Measurements from ENCODE around the gene UBE2N.
A peak's percentile ranks its signal among the peaks of the same experiment; 100 is the strongest.
"Not testable (repeated sequence)": the region's sequence is repeated elsewhere in the genome, so short reads cannot be mapped to it uniquely, and the experiment has no call there.

Gene UBE2N

GRCh38 chr12:93415723-93416464 lies 25.9 kb downstream of the UBE2N start:
- peaks cover 2% of the 10 kb centered on the region for H3K36me3 ChIP-seq
- no peaks in the 10 kb centered on the region for H3K9me3 ChIP-seq
- no peak for TF ChIP-seq CTCF (IDR thresholded peaks at IDR 0.05)
- H3K27ac ChIP-seq, result no peak overlapping the region
- peaks cover 20 to 25% of the 10 kb centered on the region in 2 experiments for H3K4me1 ChIP-seq (ENCODE audit: control insufficient read depth in 1 of 2, insufficient read depth in 1 of 2, low read depth in 1 of 2, low read length in 1 of 2)
- no peaks in the 10 kb centered on the region for H3K27me3 ChIP-seq
- no peak overlapping the region for H3K4me3 ChIP-seq (ENCODE audit: low read depth in 1 of 2, low read length in 1 of 2)

- peaks cover 22% of the 10 kb centered on the region for H3K36me3 ChIP-seq
- H3K27me3 ChIP-seq, result no peaks in the 10 kb centered on the region
- peaks cover 20 to 25% of the 10 kb centered on the region in 2 experiments for H3K4me1 ChIP-seq (ENCODE audit: control insufficient read depth in 1 of 2, insufficient read depth in 1 of 2, low read depth in 1 of 2, low read length in 1 of 2)
- peak overlapping the region; percentile 68 for H3K27ac ChIP-seq
- no peak overlapping the region for H3K4me3 ChIP-seq (ENCODE audit: low read depth in 1 of 2, low read length in 1 of 2)
- TF ChIP-seq CTCF (IDR thresholded peaks at IDR 0.05), result no peak
- no peaks in the 10 kb centered on the region for H3K9me3 ChIP-seq
Observed at GRCh38 chr12:93413064-93413463, 28.7 kb downstream of the UBE2N start.

- Histone ChIP-seq H3K4me1 (ENCODE audit: control insufficient read depth in 1 of 2, insufficient read depth in 1 of 2, low read depth in 1 of 2, low read length in 1 of 2) (peaks cover 20 to 25% of the 10 kb centered on the region in 2 experiments), H3K27ac (peak overlapping the region; percentile 68), H3K36me3 (peaks cover 26% of the 10 kb centered on the region)
- H3K4me3 ChIP-seq (ENCODE audit: low read depth in 1 of 2, low read length in 1 of 2); H3K9me3 ChIP-seq; H3K27me3 ChIP-seq: not testable (repeated sequence)
Observed at GRCh38 chr12:93412396-93412795, 29.4 kb downstream of the UBE2N start.

GRCh38 chr12:93411060-93411459 lies 30.7 kb downstream of the UBE2N start:
- H3K27ac ChIP-seq; H3K27me3 ChIP-seq; H3K9me3 ChIP-seq; H3K4me3 ChIP-seq (ENCODE audit: low read depth in 1 of 2, low read length in 1 of 2): not testable (repeated sequence)
- peaks cover 16 to 18% of the 10 kb centered on the region in 2 experiments for H3K4me1 ChIP-seq (ENCODE audit: control insufficient read depth in 1 of 2, insufficient read depth in 1 of 2, low read depth in 1 of 2, low read length in 1 of 2)
- H3K36me3 ChIP-seq, result peaks cover 32% of the 10 kb centered on the region

GRCh38 chr12:93409343-93410187 lies 32.2 kb downstream of the UBE2N start:
- H3K4me3 ChIP-seq (ENCODE audit: low read depth in 1 of 2, low read length in 1 of 2); H3K27me3 ChIP-seq; H3K9me3 ChIP-seq; H3K27ac ChIP-seq: not testable (repeated sequence)
- peaks cover 16 to 18% of the 10 kb centered on the region in 2 experiments for H3K4me1 ChIP-seq (ENCODE audit: control insufficient read depth in 1 of 2, insufficient read depth in 1 of 2, low read depth in 1 of 2, low read length in 1 of 2)
- peaks cover 32% of the 10 kb centered on the region for H3K36me3 ChIP-seq

- no peaks in the 10 kb centered on the region for H3K27me3 ChIP-seq
- H3K4me3 ChIP-seq (ENCODE audit: low read depth in 1 of 2, low read length in 1 of 2), result no peak overlapping the region
- no peak overlapping the region for H3K27ac ChIP-seq
- H3K4me1 ChIP-seq (ENCODE audit: control insufficient read depth in 1 of 2, insufficient read depth in 1 of 2, low read depth in 1 of 2, low read length in 1 of 2), result peaks cover 16 to 20% of the 10 kb centered on the region in 2 experiments
- no peaks in the 10 kb centered on the region for H3K9me3 ChIP-seq
- TF ChIP-seq CTCF (IDR thresholded peaks at IDR 0.05), result no peak
- H3K36me3 ChIP-seq, result peaks cover 32% of the 10 kb centered on the region
Observed at GRCh38 chr12:93408813-93409212, 32.9 kb downstream of the UBE2N start.

- peaks cover 8 to 11% of the 10 kb centered on the region in 2 experiments for H3K4me1 ChIP-seq (ENCODE audit: control insufficient read depth in 1 of 2, insufficient read depth in 1 of 2, low read depth in 1 of 2, low read length in 1 of 2)
- no peaks in the 10 kb centered on the region for H3K27me3 ChIP-seq
- H3K9me3 ChIP-seq, result no peaks in the 10 kb centered on the region
- no peak for TF ChIP-seq CTCF (IDR thresholded peaks at IDR 0.05)
- H3K27ac ChIP-seq, result no peak overlapping the region
- no peak overlapping the region for H3K4me3 ChIP-seq (ENCODE audit: low read depth in 1 of 2, low read length in 1 of 2)
- peaks cover 37% of the 10 kb centered on the region for H3K36me3 ChIP-seq
Observed at GRCh38 chr12:93407963-93408283, 33.8 kb downstream of the UBE2N start.
